ENCODE data around the gene NEDD8.
A peak's percentile ranks its signal among the peaks of the same experiment; 100 is the strongest.

NEDD8 gene

GRCh38 chr14:24232121-24232644 is at the start of gene NEDD8:
Gene NEDD8 (minus strand): TSS chr14:24232367. CDS start chr14:24232267, 100 bp downstream.
- peak; percentile 99 for DNase-seq (ENCODE audit: low read depth)

GRCh38 chr14:24281636-24282035 is 49.5 kb upstream of the NEDD8 start:
- no peak for DNase-seq (ENCODE audit: low read depth)

- DNase-seq (ENCODE audit: low read depth), result peak; percentile 54
These were observed 48.8 kb upstream of the NEDD8 start for GRCh38 chr14:24280797-24281460.

DNA sequence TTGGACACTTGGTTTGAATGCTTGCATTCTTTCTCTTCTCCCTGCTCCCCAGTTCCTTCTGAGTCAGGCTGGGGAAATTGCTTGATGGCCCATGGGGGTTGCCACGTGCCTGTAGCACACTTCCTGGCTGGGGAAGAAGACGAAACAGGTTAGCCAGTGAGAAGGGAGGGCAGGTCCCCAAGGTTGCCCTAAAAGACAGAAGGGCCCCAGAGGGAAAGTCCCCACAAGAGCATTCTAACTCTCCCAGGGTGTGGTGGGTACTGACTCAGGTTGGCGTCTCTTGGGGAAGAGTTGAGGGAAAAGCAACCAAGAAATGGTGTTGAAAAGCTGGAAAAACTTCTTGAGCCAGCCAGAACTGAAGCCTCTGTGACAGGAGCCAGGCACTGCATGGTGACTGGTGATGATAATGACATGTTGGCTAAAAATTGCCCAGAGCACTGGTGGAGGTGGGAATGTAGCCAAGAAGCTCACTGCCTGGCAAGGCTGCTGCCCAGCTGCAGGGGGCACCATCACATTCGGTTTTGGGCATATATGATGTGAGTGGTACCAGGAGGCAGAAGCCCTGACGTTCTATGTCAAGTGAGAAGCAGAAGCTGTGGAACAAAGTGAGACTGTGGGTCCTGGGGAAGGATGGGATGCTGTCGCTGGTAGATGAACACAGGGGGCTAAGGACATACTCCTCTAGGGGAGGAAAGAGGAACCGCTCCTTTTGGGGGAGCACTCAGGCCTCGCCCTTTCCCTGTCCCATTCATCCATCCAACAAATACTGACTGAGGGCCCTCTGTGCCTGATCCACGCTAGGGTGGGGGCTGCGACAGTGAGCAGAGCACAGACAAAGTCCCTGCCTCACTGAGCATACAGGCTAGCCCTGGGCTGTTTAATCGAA is 47.4 kb upstream of the NEDD8 start:
- DNase-seq (ENCODE audit: low read depth), result no peak

DNA sequence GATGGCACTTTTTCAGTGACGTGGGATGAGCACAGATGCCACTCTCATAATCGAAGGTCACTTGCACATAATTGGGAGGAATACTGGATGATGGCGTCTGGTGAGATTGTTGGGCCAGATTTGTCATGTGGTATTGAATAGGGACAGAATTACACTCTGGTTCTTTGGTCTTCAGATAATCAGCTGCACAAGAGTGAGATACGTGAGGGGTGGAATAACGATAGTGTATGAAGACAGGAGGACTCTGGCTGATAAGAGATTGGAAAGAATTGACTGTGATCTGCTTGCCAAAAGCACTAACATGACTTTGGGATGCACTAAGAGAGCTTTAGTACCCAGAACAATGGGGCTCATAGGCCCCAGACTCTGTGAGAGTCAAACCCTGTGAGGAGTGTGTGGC is 46.3 kb upstream of the NEDD8 start:
- no peak for DNase-seq (ENCODE audit: low read depth)

DNA sequence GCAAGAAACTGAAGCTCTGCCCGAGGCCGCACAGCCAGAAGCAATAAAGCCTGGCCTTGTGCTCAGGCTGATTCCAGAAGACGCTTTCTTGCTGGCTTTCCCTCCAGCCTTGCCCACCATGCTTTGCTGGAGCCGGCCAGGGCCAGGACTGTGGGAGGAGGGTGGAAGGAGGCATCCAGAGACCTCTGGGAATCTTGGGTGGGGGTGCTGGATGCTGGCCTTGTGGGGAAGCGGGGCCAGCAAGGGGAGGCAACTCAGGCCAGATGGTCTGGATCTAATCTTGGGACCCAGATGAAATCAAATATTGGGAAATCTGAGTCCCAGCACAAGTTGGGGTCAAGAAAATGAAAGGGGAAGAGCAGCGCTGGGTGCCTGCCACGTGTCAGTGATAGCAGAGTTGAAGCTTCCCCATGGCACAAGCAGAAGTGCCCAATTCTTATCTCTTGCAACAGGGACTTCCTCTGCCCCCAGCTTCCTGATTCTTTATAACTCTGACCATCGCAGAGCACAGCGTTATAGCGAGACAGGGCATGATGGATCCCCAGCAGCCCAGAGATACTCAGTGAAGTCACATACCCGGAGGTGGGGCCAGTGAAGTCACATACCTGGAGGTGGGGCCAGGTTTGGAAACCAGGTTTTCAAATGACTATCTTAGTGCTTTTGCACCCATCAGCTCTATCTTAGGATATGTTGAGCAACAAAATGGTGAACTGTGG is 45.6 kb upstream of the NEDD8 start:
- DNase-seq (ENCODE audit: low read depth), result no peak

DNA sequence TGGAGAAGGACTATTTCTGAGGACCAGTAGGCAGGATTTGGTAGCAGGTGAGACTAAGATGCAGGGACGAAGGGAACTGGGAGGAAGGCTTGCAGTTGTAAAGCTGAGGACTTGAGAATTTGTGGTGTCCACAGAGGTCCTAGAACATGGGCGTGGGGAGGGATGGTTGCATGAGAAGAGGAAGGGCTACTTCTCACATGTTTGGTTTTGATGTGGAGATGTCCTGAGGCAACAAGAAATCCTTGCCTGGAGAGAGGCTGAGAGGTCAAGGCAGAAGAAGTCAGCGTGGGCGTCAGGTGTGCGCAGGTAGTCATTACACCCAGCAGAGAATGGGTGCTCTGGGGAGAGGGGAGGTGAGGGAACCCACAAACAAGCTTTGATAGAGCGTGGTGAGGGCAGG is 44.9 kb upstream of the NEDD8 start:
- no peak for DNase-seq (ENCODE audit: low read depth)

DNA sequence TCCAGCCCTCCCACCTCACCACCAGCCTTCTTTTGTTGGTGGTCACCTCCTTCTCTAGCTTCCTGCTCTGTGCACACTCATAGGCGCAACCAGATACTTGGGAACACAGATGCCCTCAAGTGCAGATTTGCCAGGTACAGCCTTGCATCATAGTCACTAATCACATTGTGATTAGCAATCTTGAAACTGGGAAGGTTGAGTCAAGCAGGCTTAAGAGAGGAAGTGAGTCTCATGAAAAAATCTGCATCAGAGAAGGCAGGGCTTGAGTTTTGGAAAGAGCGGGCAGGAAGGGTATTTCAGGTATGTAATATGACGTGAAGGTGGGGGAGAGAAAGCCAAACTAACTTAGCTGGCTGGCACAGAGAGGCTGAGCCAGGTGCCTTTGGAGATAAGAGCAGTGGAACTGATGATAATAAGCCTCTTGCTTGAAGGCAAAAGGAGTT is 42.0 kb upstream of the NEDD8 start:
- DNase-seq (ENCODE audit: low read depth), result no peak

DNA sequence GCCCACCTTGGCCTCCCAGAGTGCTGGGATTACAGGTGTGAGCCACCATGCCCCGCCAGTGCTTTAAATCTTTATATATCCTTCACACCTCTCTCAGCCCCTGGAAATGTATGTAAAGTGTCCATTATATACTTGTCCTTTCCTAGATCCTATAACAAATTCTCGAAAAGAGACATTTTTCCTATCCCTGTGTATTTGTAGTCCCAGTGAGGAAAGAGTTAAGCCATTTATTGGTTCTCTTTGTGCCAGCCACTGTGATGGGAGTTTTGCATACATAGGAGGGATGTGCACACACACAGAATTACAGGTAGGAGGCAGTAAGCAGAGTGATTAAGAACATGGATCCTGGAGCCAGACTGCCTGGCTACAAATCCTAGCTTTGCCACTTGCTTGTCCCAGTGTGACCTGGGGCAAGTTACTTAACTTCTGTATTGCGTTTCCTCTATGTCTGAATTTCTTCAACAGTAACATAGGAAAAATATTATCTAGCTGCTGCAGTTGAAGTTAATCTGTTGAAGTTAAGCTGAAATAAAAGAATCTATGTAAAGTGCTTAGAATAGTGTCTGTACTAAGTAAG is 41.3 kb upstream of the NEDD8 start:
- no peak for DNase-seq (ENCODE audit: low read depth)

DNA sequence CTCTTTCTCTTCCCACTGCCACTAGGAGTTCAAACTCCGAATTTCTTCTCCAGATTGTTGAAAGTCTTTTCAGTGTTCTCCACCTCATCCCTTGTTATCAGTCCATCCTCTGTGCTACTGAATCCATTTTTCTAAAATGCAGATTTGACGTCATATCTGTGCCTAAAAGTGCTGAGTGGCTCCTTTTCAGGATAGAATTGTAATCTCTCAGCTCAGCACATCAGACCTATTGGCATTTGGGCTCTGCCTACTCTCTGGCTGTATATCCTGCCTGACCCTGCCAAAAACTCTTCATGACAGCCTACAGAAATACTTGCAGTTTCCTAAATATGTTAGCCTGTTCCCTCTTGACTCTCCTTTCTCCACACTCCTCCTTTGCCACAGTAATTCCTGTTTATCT is 40.3 kb upstream of the NEDD8 start:
- no peak for DNase-seq (ENCODE audit: low read depth)

DNA sequence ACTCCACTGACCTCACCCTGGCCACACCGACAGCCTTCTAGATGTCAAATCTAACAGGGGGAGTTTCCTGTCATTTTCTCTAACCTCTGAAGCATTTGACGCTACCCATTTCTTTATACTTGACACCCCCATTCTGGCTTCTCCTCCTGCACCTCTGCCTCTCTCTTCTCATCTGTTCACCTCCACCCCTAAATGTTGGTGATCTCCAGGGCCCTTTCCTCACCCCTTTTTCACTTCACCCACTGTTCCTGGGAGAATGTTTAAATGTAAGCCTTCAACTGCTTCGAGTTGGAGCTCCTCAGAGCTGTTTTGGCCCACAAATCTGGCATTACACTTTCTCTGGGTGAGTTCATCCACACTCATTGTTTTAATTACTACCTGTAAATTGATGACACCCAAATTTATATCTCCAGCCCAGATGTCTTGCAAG is 39.7 kb upstream of the NEDD8 start:
- no peak for DNase-seq (ENCODE audit: low read depth)

DNA sequence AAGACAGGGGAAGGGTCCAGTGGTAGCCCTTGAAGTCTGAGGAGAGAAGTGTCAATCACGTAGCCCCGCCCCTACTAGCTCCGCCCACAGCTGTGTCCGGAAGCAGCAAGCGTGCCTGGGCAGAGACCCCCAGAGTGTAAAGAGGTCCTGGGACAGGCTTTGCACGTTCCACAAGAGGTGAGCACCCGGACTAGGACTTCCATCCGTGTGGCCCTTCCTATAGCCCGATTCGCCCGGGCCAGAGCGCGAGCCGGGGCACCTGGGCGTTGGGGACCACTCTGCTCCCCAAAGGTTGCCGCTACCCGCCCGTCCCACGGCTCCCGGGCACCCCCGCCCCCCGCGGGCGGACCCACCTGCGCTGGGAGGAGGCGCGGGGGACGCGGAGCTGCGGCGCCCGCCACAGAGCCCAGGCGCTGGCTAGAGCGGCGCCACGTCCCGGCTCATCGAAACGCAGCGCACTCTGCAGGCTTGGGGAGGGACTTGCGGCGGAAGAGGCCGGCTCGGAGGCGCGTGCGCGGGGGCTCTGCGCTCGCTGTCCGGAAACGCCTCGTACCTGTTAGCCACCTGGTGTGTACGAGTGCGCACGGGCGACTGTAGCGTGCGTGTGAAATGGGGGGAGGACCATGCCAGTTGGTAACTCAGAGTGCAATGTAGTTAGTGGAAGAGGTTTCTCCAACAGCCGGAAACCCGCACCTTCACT is 39.1 kb upstream of the NEDD8 start, which contains the start of gene RABGGTA:
TSS of gene RABGGTA (minus strand) at position 464 of the 700 bp plus-strand sequence. CDS start 482 bp downstream, outside the sequence.
- DNase-seq (ENCODE audit: low read depth), result peak; percentile 64

GRCh38 chr14:24270537-24271133 is 38.5 kb upstream of the NEDD8 start:
- no peak for DNase-seq (ENCODE audit: low read depth)

- no peak for DNase-seq (ENCODE audit: low read depth)
These were observed 37.9 kb upstream of the NEDD8 start for GRCh38 chr14:24269910-24270536.

DNA sequence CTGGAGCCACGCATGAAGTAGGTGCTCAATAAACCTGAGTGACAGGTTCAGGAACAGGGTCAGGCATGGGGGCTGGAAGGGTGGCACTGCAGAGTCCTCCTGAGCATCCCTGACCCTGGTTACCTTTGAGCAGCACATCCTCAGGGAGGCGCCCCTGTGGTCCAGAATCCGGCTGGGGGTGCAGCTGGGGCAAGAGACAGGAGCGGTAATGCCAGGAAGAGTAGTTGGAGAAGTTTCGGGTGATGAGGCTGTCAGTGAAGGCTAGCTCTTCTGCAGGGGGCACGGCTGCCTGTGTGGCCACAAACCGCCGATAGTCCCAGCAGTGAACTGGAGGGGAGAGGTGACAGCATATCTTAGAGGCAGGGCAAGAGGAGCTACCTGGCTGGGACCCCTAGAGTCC is 37.2 kb upstream of the NEDD8 start:
- DNase-seq (ENCODE audit: low read depth), result no peak

DNA sequence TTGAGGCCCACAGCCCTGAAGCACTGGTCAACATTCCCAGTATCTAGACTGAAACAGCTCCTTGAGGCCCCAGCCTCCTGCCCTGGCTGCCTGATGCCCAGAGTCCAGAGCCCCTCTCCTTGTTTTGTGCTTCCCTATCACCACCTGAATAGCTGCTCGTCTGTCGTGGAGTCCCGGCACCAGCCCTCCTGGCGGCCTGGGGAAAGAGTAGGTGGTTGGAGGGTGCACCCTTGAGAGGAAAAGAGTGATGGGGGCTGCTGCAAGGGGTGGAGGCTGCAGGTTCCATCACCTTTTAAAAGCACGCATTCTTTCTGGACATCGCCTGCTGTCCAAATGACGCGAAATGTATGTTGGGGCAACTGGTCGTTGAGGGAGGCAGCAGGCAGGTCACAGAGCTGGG is 36.1 kb upstream of the NEDD8 start:
- DNase-seq (ENCODE audit: low read depth), result no peak

DNA sequence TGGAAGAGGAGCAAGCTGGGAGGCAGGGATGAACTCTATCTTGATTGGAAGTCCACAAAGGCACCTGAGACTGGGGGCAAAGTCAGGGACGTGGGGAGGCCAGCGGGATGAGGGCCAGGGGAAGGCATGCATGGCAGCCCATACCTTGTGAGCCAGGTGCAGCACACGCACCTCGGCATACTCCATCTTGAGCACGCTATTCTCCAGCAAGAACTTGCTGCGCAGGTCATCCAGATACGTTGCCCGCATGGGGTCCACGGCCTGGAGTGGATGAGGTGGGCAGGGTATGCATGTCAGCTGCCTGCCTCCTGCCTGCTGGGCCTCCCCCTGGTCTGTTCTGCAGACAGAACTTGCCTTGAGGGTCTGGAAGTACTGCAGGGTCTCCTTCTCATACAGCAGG is 35.3 kb upstream of the NEDD8 start:
- DNase-seq (ENCODE audit: low read depth), result no peak

GRCh38 chr14:24266344-24267244 is 34.4 kb upstream of the NEDD8 start:
- DNase-seq (ENCODE audit: low read depth), result no peak

DNA sequence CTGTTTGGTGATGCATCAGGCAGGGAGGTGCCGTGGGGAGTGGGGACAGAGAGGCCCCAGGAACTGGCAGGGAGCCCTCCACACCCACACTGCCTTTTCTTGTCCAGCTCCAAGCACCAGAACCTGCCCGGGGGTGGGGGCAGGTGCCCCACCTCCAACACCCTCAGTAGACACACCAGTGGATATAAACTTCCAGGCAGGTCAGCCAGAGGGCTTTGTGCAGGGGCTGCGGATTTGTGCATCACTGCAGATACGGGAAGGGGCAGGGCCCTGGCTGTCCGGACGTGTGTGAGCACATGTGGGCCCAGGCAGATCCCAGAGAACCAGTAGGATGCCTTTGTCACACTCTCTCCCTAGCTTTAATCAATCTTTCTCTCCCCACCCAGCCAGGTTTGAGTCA is 32.1 kb upstream of the NEDD8 start:
- no peak for DNase-seq (ENCODE audit: low read depth)

All from stromal cell of bone marrow (primary cell).